Cardiac muscle cell (in vitro differentiated cells and primary cell): ENCODE measurements around the gene HES1. TPM values are rescaled to one million over a fixed set of nuclear protein-coding genes. Genes with fewer than 3 reads are reported as not detected.

ENCODE experiments used
- DNase-seq, 2 donors: peaks; one replicate each; pipeline versions ENCODE4 v3.0.0 to v3.0.0-alpha.2; 2010 to 2017; ENCODE audit warnings: low read depth in 1 of 2, low spot score in 1 of 2
- H3K27ac ChIP-seq: fragments of 200-600 bp; sonication (generic); 2 replicates; pipeline ENCODE4 v1.5.1; 2016
- H3K27me3 ChIP-seq: fragments of 200-600 bp; sonication (generic); 2 replicates; pipeline ENCODE4 v1.6.0; 2016; ENCODE audit warnings: control low read depth
- H3K36me3 ChIP-seq: fragments of 200-600 bp; sonication (generic); 2 replicates; pipeline ENCODE4 v1.5.1; 2016; ENCODE audit warnings: control low read depth
- H3K4me1 ChIP-seq: fragments of 200-600 bp; sonication (generic); 2 replicates; pipeline ENCODE4 v1.8.1; 2017; ENCODE audit warnings: low read depth, mild to moderate bottlenecking, mixed run types
- H3K4me3 ChIP-seq: fragments of 200-600 bp; sonication (generic); 2 replicates; pipeline ENCODE4 v1.5.1; 2016; ENCODE audit warnings: mild to moderate bottlenecking
- H3K9me3 ChIP-seq: fragments of 200-600 bp; sonication (generic); 2 replicates; pipeline ENCODE4 v1.5.1; 2017; ENCODE audit warnings: low read depth, mild to moderate bottlenecking, control low read depth
- CTCF ChIP-seq: IDR thresholded peaks from 2 replicates; pipeline ENCODE4 v1.5.1; 2012; ENCODE audit warnings: low read depth, mild to moderate bottlenecking, low read length
- polyA plus RNA-seq: library from polyadenylated mRNA; unstranded; fragments of >200 nt; fragmentation: Nextera tagmentation; extraction: Ambion mirVana; gene quantifications from 2 replicates; pipeline ENCODE4 v1.2.1, GENCODE V29; 2016
- total RNA-seq: library from RNA; depleted of rRNA; stranded (reverse); fragments of >200 nt; gene quantifications from 2 replicates; pipeline ENCODE4 v1.2.3, GENCODE V29; 2016

The HES1 gene
- total and polyA plus RNA-seq, 2 experiments from 2014 or later: 22.6 to 33.9 TPM

- Histone ChIP-seq H3K27me3 (no peaks in the 10 kb centered on the region), H3K4me1 (peaks cover 27% of the 10 kb centered on the region), H3K27ac (no peak overlapping the region), H3K36me3 (no peaks in the 10 kb centered on the region), H3K9me3 (no peaks in the 10 kb centered on the region), H3K4me3 (no peak overlapping the region)
- DNase-seq: no peak
- no peak for TF ChIP-seq CTCF
Observed at GRCh38 chr3:194130188-194130587, 5.8 kb upstream of the HES1 start.

- DNase-seq: peak; percentile 15 to 38
- Histone ChIP-seq H3K4me1 (peaks cover 31% of the 10 kb centered on the region), H3K27me3 (no peaks in the 10 kb centered on the region), H3K9me3 (no peaks in the 10 kb centered on the region), H3K36me3 (no peaks in the 10 kb centered on the region), H3K27ac (no peak overlapping the region), H3K4me3 (no peak overlapping the region)
- no peak for TF ChIP-seq CTCF
Observed at GRCh38 chr3:194130807-194131589, 5.0 kb upstream of the HES1 start.

- DNase-seq: peak in 1 of 2 donors; percentile 16
- peak overlapping the region; percentile 98 for H3K27ac ChIP-seq
- peaks cover 31% of the 10 kb centered on the region for H3K4me1 ChIP-seq
- H3K36me3 ChIP-seq: no peaks in the 10 kb centered on the region
- no peaks in the 10 kb centered on the region for H3K27me3 ChIP-seq
- no peaks in the 10 kb centered on the region for H3K9me3 ChIP-seq
- TF ChIP-seq CTCF: no peak
- H3K4me3 ChIP-seq: no peak overlapping the region
Observed at GRCh38 chr3:194132465-194133286, 3.3 kb upstream of the HES1 start.

- no peaks in the 10 kb centered on the region for H3K27me3 ChIP-seq
- H3K4me3 ChIP-seq: peak overlapping the region; percentile 20
- peak overlapping the region; percentile 98 for H3K27ac ChIP-seq
- no peaks in the 10 kb centered on the region for H3K9me3 ChIP-seq
- peaks cover 38% of the 10 kb centered on the region for H3K4me1 ChIP-seq
- DNase-seq: peak; percentile 66 to 78
- no peak for TF ChIP-seq CTCF
- H3K36me3 ChIP-seq: no peaks in the 10 kb centered on the region
Observed at GRCh38 chr3:194133661-194134230, 2.2 kb upstream of the HES1 start.

- H3K9me3 ChIP-seq: no peaks in the 10 kb centered on the region
- peaks cover 40% of the 10 kb centered on the region for H3K4me1 ChIP-seq
- peak; percentile 78 to 93 for DNase-seq
- peak overlapping the region; percentile 37 for H3K4me3 ChIP-seq
- TF ChIP-seq CTCF: no peak
- H3K27ac ChIP-seq: peak overlapping the region; percentile 98
- no peaks in the 10 kb centered on the region for H3K27me3 ChIP-seq
- no peaks in the 10 kb centered on the region for H3K36me3 ChIP-seq
Observed at GRCh38 chr3:194134231-194134756, 1.7 kb upstream of the HES1 start.
